GM12872 (cell line): ENCODE results near the gene SDK1.

ENCODE experiments used
- TF ChIP-seq, protein P1 (sequence below): IDR thresholded peaks from 3 replicates; pipeline ENCODE4 v1.5.1; 2011; ENCODE audit warnings: low read depth, mild to moderate bottlenecking, low read length, moderate library complexity; ENCODE audit not compliant: insufficient read depth

SDK1 gene

GRCh38 chr7:3880228-3880987 is 579.4 kb downstream of the SDK1 start:
- TF ChIP-seq, protein P1, sequence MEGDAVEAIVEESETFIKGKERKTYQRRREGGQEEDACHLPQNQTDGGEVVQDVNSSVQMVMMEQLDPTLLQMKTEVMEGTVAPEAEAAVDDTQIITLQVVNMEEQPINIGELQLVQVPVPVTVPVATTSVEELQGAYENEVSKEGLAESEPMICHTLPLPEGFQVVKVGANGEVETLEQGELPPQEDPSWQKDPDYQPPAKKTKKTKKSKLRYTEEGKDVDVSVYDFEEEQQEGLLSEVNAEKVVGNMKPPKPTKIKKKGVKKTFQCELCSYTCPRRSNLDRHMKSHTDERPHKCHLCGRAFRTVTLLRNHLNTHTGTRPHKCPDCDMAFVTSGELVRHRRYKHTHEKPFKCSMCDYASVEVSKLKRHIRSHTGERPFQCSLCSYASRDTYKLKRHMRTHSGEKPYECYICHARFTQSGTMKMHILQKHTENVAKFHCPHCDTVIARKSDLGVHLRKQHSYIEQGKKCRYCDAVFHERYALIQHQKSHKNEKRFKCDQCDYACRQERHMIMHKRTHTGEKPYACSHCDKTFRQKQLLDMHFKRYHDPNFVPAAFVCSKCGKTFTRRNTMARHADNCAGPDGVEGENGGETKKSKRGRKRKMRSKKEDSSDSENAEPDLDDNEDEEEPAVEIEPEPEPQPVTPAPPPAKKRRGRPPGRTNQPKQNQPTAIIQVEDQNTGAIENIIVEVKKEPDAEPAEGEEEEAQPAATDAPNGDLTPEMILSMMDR = no peak

DNA sequence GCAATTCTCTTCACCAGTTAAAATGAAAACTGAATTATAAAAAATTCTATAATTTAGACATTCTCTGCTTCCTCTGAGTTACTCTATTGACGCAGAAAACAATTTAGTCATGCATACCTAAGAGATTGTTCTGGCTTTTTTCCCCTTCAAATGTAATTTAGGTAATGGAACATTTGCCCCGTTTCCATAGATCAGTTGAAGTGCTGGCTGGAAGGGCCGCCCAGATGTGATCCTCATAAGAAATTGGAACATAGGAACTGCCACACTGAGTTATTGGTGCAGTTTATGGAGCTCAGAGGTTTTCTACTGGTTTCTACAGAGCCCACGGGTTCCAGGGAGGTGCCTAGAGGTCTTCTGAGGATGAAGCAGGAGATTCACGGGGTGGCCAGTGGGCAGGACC is 581.7 kb downstream of the SDK1 start:
- TF ChIP-seq, protein P1 = no peak

GRCh38 chr7:3884543-3884942 is 583.5 kb downstream of the SDK1 start:
- TF ChIP-seq, protein P1 = no peak

- TF ChIP-seq, protein P1 = no peak
These were observed 586.1 kb downstream of the SDK1 start for GRCh38 chr7:3887096-3887690.

DNA sequence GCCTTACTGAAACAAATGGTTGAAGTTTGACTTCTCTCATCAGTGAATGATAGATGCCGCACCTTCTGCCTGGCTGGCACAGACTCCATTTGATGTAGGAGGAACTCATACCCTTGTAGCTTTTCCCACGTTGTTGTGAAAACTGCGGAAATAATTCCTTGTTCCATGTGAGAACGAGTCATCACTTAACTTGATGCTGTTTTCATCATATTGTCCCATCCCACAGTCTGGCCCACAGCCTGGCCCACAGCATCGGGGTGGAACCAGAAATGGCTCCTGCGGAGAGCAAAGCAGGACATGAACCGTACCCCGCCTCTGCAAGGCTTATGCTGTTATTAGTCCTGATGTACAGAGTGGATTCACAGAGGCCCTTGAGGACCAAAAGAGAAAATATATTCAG is 587.0 kb downstream of the SDK1 start:
- TF ChIP-seq, protein P1 = no peak

DNA sequence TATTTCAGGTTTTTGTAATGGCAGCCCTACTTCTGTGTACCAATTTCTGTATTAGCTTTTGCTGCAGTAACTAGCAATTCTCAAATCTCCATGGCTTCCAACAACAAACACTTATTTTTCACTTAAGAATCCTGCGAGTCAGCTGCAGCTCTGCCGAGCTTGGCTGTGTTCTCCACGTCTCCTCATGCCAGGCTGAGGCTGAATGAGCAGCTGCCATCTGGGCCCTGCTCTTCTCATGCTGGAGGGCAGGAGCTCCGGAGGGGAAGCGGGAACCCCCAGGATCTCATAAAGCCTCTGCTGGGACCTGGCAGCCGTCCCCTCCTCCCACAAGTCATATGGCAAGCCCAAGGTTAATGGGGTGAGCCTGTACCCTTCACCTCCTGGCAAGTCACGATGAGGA is 591.1 kb downstream of the SDK1 start:
- TF ChIP-seq, protein P1 = no peak

GRCh38 chr7:3892686-3893085 is 591.6 kb downstream of the SDK1 start:
- TF ChIP-seq, protein P1 = no peak
